GM23338 (cell line): ENCODE data around the gene HAUS5.
"Not testable (repeated sequence)": the region's sequence is repeated elsewhere in the genome, so short reads cannot be mapped to it uniquely, and the experiment has no call there.

Experiments
- EZH2 ChIP-seq: fragments of 200-600 bp; sonication (generic); IDR thresholded peaks from one replicate; pipeline ENCODE4 v1.8.0; 2017; ENCODE audit warnings: antibody characterized with exemption, mild to moderate bottlenecking, low read depth; ENCODE audit not compliant: unreplicated experiment
- EZH2phosphoT487 ChIP-seq: fragments of 200-600 bp; sonication (generic); IDR thresholded peaks from one replicate; pipeline ENCODE4 v1.8.1; 2018; ENCODE audit warnings: antibody characterized with exemption; ENCODE audit not compliant: unreplicated experiment
- POLR2AphosphoS5 ChIP-seq: IDR thresholded peaks from 2 replicates; pipeline ENCODE4 v1.6.1; 2016; ENCODE audit warnings: antibody characterized with exemption, low read depth
- TF ChIP-seq, protein P1 (sequence below): IDR thresholded peaks from 2 replicates; pipeline ENCODE4 v1.6.1; 2016; ENCODE audit warnings: antibody characterized with exemption
- TF ChIP-seq, protein P2 (sequence below), 2 experiments: fragments of 200-600 bp in 1 of 2; sonication (generic) in 1 of 2; conservative IDR thresholded peaks; 2 replicates each; pipeline versions ENCODE4 v1.5.1 to v1.6.1; 2016 to 2017; ENCODE audit warnings: antibody characterized with exemption in 2 of 2, low read depth in 2 of 2, mild to moderate bottlenecking in 2 of 2, moderate library complexity in 1 of 2

DNA sequence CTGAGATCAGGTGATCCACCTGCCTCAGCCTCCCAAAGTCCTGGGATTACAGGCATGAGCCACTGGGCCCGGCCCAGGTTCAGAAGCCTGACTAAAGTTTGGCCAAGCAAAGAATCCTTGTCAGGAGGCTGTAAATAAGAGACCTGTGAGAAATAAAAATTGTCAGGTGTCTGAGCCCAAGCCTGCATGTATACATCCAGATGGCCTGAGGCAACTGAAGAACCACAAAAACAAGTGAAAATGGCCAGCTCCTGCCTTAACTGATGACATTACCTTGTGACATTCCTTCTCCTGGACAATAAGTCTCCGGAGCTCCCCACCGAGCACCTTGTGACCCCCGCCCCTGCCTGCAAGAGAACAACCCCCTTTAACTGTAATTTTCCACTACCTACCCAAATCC, 8.1 kb upstream of the HAUS5 start:
- TF ChIP-seq, protein P1, sequence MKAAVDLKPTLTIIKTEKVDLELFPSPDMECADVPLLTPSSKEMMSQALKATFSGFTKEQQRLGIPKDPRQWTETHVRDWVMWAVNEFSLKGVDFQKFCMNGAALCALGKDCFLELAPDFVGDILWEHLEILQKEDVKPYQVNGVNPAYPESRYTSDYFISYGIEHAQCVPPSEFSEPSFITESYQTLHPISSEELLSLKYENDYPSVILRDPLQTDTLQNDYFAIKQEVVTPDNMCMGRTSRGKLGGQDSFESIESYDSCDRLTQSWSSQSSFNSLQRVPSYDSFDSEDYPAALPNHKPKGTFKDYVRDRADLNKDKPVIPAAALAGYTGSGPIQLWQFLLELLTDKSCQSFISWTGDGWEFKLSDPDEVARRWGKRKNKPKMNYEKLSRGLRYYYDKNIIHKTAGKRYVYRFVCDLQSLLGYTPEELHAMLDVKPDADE = not testable (repeated sequence)
- TF ChIP-seq, protein P2, sequence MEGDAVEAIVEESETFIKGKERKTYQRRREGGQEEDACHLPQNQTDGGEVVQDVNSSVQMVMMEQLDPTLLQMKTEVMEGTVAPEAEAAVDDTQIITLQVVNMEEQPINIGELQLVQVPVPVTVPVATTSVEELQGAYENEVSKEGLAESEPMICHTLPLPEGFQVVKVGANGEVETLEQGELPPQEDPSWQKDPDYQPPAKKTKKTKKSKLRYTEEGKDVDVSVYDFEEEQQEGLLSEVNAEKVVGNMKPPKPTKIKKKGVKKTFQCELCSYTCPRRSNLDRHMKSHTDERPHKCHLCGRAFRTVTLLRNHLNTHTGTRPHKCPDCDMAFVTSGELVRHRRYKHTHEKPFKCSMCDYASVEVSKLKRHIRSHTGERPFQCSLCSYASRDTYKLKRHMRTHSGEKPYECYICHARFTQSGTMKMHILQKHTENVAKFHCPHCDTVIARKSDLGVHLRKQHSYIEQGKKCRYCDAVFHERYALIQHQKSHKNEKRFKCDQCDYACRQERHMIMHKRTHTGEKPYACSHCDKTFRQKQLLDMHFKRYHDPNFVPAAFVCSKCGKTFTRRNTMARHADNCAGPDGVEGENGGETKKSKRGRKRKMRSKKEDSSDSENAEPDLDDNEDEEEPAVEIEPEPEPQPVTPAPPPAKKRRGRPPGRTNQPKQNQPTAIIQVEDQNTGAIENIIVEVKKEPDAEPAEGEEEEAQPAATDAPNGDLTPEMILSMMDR (conservative IDR thresholded peaks at IDR 0.05; ENCODE audit: low read depth in 2 of 2) = not testable (repeated sequence)
- TF ChIP-seq EZH2, EZH2phosphoT487, POLR2AphosphoS5: not testable (repeated sequence)
